K562 (cell line): ENCODE results near the gene TIGD7. TPM values are rescaled to one million over a fixed set of nuclear protein-coding genes. Genes with fewer than 3 reads are reported as not detected.

ENCODE experiments used
- CCAR2 ChIP-seq: fragments of 200-400 bp; formaldehyde crosslinking; IDR thresholded peaks from 2 replicates; pipeline ENCODE4 v1.6.1; 2017; ENCODE audit warnings: mild to moderate bottlenecking, low read depth, low read length
- COPS2 ChIP-seq: fragments of 450-650 bp; conservative IDR thresholded peaks from 2 replicates; pipeline ENCODE4 v1.6.1; 2016; ENCODE audit warnings: mild to moderate bottlenecking, moderate library complexity
- CREM ChIP-seq: IDR thresholded peaks from 2 replicates; pipeline ENCODE4 v1.6.1; 2014; ENCODE audit warnings: antibody characterized with exemption, low read depth
- EP300 ChIP-seq: IDR thresholded peaks from 2 replicates; pipeline ENCODE4 v1.6.1; 2012; ENCODE audit warnings: low read length, improper control_type of control experiment
- KAT7 ChIP-seq: sonication (generic); formaldehyde crosslinking; IDR thresholded peaks from 2 replicates; pipeline ENCODE4 v1.8.0; 2022; ENCODE audit warnings: missing genetic modification reagents, mild to moderate bottlenecking, borderline replicate concordance
- KDM1A ChIP-seq, 2 experiments: fragments of 450-650 bp; IDR thresholded peaks; 2 replicates each; pipeline ENCODE4 v1.6.1; 2016; ENCODE audit warnings: mild to moderate bottlenecking in 2 of 2
- PPARD ChIP-seq: fragments of 250-450 bp; sonication (Bioruptor Pico); IDR thresholded peaks from 2 replicates; pipeline ENCODE4 v1.8.0; 2022; ENCODE audit warnings: inconsistent platforms, mild to moderate bottlenecking, moderate library complexity
- RBM25 ChIP-seq: fragments of 200-400 bp; formaldehyde crosslinking; IDR thresholded peaks from 2 replicates; pipeline ENCODE4 v1.6.1; 2018; ENCODE audit warnings: low read length, low read depth, moderate library complexity; ENCODE audit not compliant: severe bottlenecking
- SLC30A9 ChIP-seq: fragments of 250-450 bp; sonication (Bioruptor Pico); IDR thresholded peaks from 2 replicates; pipeline ENCODE4 v1.8.0; 2022; ENCODE audit warnings: mild to moderate bottlenecking, moderate library complexity
- SP1 ChIP-seq: sonication (generic); formaldehyde crosslinking; IDR thresholded peaks from 2 replicates; pipeline ENCODE4 v1.8.1; 2022; ENCODE audit warnings: mild to moderate bottlenecking, missing genetic modification reagents
- STAT5B ChIP-seq: fragments of 250-450 bp; sonication (Bioruptor Pico); IDR thresholded peaks from 2 replicates; pipeline ENCODE4 v1.8.0; 2021; ENCODE audit warnings: mild to moderate bottlenecking, inconsistent platforms
- ZFP1 ChIP-seq: fragments of 450-650 bp; formaldehyde crosslinking; IDR thresholded peaks from 2 replicates; pipeline ENCODE4 v1.4.0; 2020; ENCODE audit warnings: mild to moderate bottlenecking, mixed read lengths
- ZNF282 ChIP-seq: sonication (generic); formaldehyde crosslinking; IDR thresholded peaks from 2 replicates; pipeline ENCODE4 v1.8.1; 2023; ENCODE audit warnings: missing genetic modification reagents
- ZNF324 ChIP-seq: fragments of 250-450 bp; sonication (Bioruptor Pico); IDR thresholded peaks from 2 replicates; pipeline ENCODE4 v1.4.0; 2020; ENCODE audit warnings: mild to moderate bottlenecking
- ZNF507 ChIP-seq: conservative IDR thresholded peaks from 2 replicates; pipeline ENCODE4 v1.6.1; 2017; ENCODE audit warnings: missing genetic modification characterization, missing compliant biosample characterization
- ZNF699 ChIP-seq: fragments of 250-450 bp; sonication (Bioruptor Pico); IDR thresholded peaks from 2 replicates; pipeline ENCODE4 v1.8.0; 2021; ENCODE audit warnings: mild to moderate bottlenecking, moderate library complexity; ENCODE audit not compliant: insufficient replicate concordance
- polyA plus RNA-seq, 8 experiments: library from polyadenylated mRNA; depleted of rRNA in 4 of 8; stranded (reverse) in 5 of 8; unstranded in 3 of 8; fragments of >200 nt; fragmentation: Nextera tagmentation in 2 of 8; fragmentation: Illumina TruSeq in 1 of 8; extraction: Ambion mirVana in 2 of 8; extraction: Trizol in 1 of 8; gene quantifications; 2 replicates each; pipeline versions ENCODE4 v1.2.1 to v1.2.3, GENCODE V29; 2011 to 2014; ENCODE audit warnings: inconsistent platforms in 1 of 8, missing spikeins in 1 of 8
- total RNA-seq, 7 experiments: library from RNA; depleted of rRNA in 6 of 7; stranded (reverse); fragments of >200 nt in 6 of 7; fragmentation: Illumina TruSeq in 2 of 7; extraction: Trizol in 2 of 7; gene quantifications; 2 replicates each; pipeline versions ENCODE4 v1.2.1 to v1.2.3, GENCODE V29; 2011 to 2021; ENCODE audit warnings: low replicate concordance in 1 of 7
- TF ChIP-seq, protein P1 (sequence below): sonication (generic); formaldehyde crosslinking; IDR thresholded peaks from 2 replicates; pipeline ENCODE4 v1.8.1; 2023; ENCODE audit warnings: mild to moderate bottlenecking, missing genetic modification reagents
- TF ChIP-seq, protein P2 (sequence below), 2 experiments: IDR thresholded peaks; 2 replicates each; pipeline ENCODE4 v1.6.1; 2011; ENCODE audit warnings: borderline replicate concordance in 1 of 2, control low read depth in 1 of 2, low read depth in 1 of 2, low read length in 1 of 2, mild to moderate bottlenecking in 1 of 2, mixed read lengths in 1 of 2, moderate library complexity in 1 of 2; ENCODE audit not compliant: insufficient read depth in 1 of 2, insufficient read length in 1 of 2, poor library complexity in 1 of 2, severe bottlenecking in 1 of 2; ENCODE audit errors: extremely low read depth in 1 of 2
- TF ChIP-seq, protein P3 (sequence below): sonication (generic); formaldehyde crosslinking; IDR thresholded peaks from 2 replicates; pipeline ENCODE4 v1.8.1; 2022; ENCODE audit warnings: missing genetic modification reagents
- TF ChIP-seq, protein P4 (sequence below): sonication (generic); IDR thresholded peaks from 2 replicates; pipeline ENCODE4 v1.6.1; 2016

Gene TIGD7
- total and polyA plus RNA-seq, 9 of the 15 experiments (the other 6 are each of a cell fraction or from before 2014, with no cell fraction given), result 0.84 to 10.7 (median 6.7) TPM

DNA sequence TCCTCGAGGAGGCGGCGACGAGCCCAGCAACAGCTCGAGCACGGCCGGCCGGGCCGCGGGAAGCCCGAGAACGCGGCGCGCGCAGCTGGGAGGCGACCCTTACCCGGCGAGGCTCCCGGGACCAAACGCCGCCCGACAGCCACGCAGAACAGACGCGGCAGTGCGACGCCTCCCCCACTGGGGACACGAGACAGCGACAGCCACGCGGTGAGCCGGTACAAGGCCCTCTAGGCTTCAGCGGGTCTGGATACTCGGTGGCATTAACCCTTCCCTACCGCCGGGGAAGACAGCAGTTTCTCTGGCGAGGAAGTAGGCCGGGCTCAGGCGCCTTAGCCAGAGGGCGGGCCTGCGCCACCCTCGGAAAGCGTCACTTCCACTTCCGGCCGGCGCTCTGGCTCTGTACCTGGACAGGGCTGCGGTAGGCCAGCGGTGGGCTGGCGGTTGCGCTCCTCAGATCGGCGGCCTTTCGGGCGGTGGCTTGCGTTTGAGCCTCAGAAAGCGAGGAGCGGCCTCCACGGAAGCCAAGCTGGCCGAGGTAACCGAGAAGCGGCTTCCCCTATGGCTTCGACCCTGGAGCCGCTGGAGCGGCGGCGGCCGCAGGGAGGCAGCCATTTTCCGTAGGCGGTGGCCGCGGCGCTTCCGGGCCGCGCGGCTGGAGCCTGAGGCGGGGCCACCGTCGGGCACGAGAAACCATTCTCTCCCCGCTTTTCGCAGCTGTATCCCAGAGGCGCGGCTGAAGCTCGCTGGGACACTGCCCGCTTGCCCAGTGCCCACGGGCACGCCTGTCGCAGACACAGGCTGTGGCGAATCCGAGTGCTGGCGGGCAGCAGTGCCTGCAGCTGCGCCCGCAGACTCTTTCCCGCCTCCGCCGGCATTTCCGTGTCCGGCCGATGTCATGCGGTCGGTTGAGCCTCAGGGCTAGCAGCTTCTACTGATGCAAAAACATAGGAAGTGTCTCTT is at the start of gene TIGD7, which contains the start of gene ZNF75A (continued):
- TF ChIP-seq, protein P1, sequence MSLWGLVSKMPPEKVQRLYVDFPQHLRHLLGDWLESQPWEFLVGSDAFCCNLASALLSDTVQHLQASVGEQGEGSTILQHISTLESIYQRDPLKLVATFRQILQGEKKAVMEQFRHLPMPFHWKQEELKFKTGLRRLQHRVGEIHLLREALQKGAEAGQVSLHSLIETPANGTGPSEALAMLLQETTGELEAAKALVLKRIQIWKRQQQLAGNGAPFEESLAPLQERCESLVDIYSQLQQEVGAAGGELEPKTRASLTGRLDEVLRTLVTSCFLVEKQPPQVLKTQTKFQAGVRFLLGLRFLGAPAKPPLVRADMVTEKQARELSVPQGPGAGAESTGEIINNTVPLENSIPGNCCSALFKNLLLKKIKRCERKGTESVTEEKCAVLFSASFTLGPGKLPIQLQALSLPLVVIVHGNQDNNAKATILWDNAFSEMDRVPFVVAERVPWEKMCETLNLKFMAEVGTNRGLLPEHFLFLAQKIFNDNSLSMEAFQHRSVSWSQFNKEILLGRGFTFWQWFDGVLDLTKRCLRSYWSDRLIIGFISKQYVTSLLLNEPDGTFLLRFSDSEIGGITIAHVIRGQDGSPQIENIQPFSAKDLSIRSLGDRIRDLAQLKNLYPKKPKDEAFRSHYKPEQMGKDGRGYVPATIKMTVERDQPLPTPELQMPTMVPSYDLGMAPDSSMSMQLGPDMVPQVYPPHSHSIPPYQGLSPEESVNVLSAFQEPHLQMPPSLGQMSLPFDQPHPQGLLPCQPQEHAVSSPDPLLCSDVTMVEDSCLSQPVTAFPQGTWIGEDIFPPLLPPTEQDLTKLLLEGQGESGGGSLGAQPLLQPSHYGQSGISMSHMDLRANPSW (CRISPR knock-in tag), result no peak
- peak; percentile 79 for TF ChIP-seq SP1 (CRISPR knock-in tag)
- no peak for TF ChIP-seq ZNF507 (tag)
- TF ChIP-seq EP300, result no peak
- TF ChIP-seq PPARD (CRISPR knock-in tag), result no peak
- no peak for TF ChIP-seq ZNF699 (CRISPR knock-in tag)
- no peak for TF ChIP-seq ZNF324 (CRISPR knock-in tag)
- TF ChIP-seq STAT5B (CRISPR knock-in tag), result no peak
- TF ChIP-seq, protein P2, sequence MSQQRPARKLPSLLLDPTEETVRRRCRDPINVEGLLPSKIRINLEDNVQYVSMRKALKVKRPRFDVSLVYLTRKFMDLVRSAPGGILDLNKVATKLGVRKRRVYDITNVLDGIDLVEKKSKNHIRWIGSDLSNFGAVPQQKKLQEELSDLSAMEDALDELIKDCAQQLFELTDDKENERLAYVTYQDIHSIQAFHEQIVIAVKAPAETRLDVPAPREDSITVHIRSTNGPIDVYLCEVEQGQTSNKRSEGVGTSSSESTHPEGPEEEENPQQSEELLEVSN (IDR thresholded peaks at IDR 0.05; ENCODE audit: borderline replicate concordance in 1 of 2, extremely low read depth in 1 of 2, insufficient read depth in 1 of 2, insufficient read length in 1 of 2, low read depth in 1 of 2, low read length in 1 of 2, poor library complexity in 1 of 2, severe bottlenecking in 1 of 2), result peak; percentile 98 to 100
- no peak for TF ChIP-seq ZFP1
- TF ChIP-seq, protein P3, sequence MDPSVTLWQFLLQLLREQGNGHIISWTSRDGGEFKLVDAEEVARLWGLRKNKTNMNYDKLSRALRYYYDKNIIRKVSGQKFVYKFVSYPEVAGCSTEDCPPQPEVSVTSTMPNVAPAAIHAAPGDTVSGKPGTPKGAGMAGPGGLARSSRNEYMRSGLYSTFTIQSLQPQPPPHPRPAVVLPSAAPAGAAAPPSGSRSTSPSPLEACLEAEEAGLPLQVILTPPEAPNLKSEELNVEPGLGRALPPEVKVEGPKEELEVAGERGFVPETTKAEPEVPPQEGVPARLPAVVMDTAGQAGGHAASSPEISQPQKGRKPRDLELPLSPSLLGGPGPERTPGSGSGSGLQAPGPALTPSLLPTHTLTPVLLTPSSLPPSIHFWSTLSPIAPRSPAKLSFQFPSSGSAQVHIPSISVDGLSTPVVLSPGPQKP (CRISPR knock-in tag), result no peak
- TF ChIP-seq CCAR2, result no peak
- TF ChIP-seq RBM25, result no peak
- TF ChIP-seq ZNF282 (CRISPR knock-in tag), result peak; percentile 28
- TF ChIP-seq, protein P4, sequence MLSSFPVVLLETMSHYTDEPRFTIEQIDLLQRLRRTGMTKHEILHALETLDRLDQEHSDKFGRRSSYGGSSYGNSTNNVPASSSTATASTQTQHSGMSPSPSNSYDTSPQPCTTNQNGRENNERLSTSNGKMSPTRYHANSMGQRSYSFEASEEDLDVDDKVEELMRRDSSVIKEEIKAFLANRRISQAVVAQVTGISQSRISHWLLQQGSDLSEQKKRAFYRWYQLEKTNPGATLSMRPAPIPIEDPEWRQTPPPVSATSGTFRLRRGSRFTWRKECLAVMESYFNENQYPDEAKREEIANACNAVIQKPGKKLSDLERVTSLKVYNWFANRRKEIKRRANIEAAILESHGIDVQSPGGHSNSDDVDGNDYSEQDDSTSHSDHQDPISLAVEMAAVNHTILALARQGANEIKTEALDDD, result no peak
- no peak for TF ChIP-seq COPS2
- 0 out of 2 replicates have a peak, but pooled peaks have one; percentile 28 for TF ChIP-seq KAT7 (CRISPR knock-in tag)
- TF ChIP-seq KDM1A (IDR thresholded peaks at IDR 0.05), result no peak
- peak; percentile 91 for TF ChIP-seq CREM
- no peak for TF ChIP-seq SLC30A9 (CRISPR knock-in tag)
